RWPE2 (cell line): ENCODE data around the gene SHH.
"Not testable (repeated sequence)": the region's sequence is repeated elsewhere in the genome, so short reads cannot be mapped to it uniquely, and the experiment has no call there.

Experiments used
- ATAC-seq: fragments of 200-7000 bp; cut with Tn5 transposase; 3 replicates; pipeline ENCODE4 v1.9.1; 2021; ENCODE audit warnings: low read depth
- DNase-seq: peaks from one replicate; pipeline ENCODE4 v3.0.0-alpha.2; 2020; ENCODE audit warnings: low spot score
- H3K27ac ChIP-seq: fragments of 450-650 bp; 2 replicates; pipeline ENCODE4 v1.5.1; 2017; ENCODE audit warnings: mild to moderate bottlenecking; ENCODE audit not compliant: poor library complexity, severe bottlenecking
- H3K27me3 ChIP-seq: fragments of 250-450 bp; sonication (Bioruptor Pico); 2 replicates; pipeline ENCODE4 v1.5.1; 2021; ENCODE audit warnings: mild to moderate bottlenecking, moderate library complexity; ENCODE audit not compliant: insufficient read depth, poor library complexity, severe bottlenecking
- H3K36me3 ChIP-seq: fragments of 250-450 bp; sonication (Bioruptor Pico); 2 replicates; pipeline ENCODE4 v1.5.1; 2020; ENCODE audit warnings: low read depth, mild to moderate bottlenecking, moderate library complexity
- H3K4me1 ChIP-seq: fragments of 250-450 bp; sonication (Bioruptor Pico); 2 replicates; pipeline ENCODE4 v1.5.1; 2021; ENCODE audit warnings: mild to moderate bottlenecking, moderate library complexity; ENCODE audit not compliant: insufficient read depth, poor library complexity, severe bottlenecking
- H3K4me3 ChIP-seq: fragments of 250-450 bp; sonication (Bioruptor Pico); 2 replicates; pipeline ENCODE4 v1.5.1; 2021; ENCODE audit warnings: mild to moderate bottlenecking, moderate library complexity; ENCODE audit not compliant: severe bottlenecking
- H3K9me3 ChIP-seq: fragments of 250-450 bp; sonication (Bioruptor Pico); 2 replicates; pipeline ENCODE4 v1.5.1; 2021; ENCODE audit warnings: mild to moderate bottlenecking, moderate library complexity; ENCODE audit not compliant: severe bottlenecking
- CTCF ChIP-seq: fragments of 450-650 bp; IDR thresholded peaks from one replicate; pipeline ENCODE4 v1.5.1; 2017; ENCODE audit warnings: mild to moderate bottlenecking, moderate library complexity; ENCODE audit not compliant: poor library complexity, severe bottlenecking

Gene SHH

GRCh38 chr7:155839461-155839860 is 27.2 kb upstream of the SHH start:
- Histone ChIP-seq H3K36me3 (no peaks in the 10 kb centered on the region), H3K4me3 (no peak overlapping the region), H3K27me3 (no peaks in the 10 kb centered on the region), H3K27ac (no peak overlapping the region), H3K4me1 (no peaks in the 10 kb centered on the region), H3K9me3 (no peaks in the 10 kb centered on the region)
- DNase-seq (peak; percentile 17), ATAC-seq (no peak)
- no peak for TF ChIP-seq CTCF

GRCh38 chr7:155838312-155838711 is 26.0 kb upstream of the SHH start:
- not testable (repeated sequence) for H3K27me3 ChIP-seq

GRCh38 chr7:155837126-155837479 is 24.8 kb upstream of the SHH start:
- Histone ChIP-seq H3K27me3 (no peaks in the 10 kb centered on the region), H3K27ac (no peak overlapping the region)
- DNase-seq, result no peak

More at GRCh38 chr7:155838312-155838711, 26.0 kb upstream of the SHH start:
- H3K27ac ChIP-seq, H3K4me1 ChIP-seq, H3K4me3 ChIP-seq, H3K9me3 ChIP-seq, ATAC-seq, H3K36me3 ChIP-seq: not testable (repeated sequence)
- DNase-seq, result peak; percentile 7

GRCh38 chr7:155836216-155837125 is 24.2 kb upstream of the SHH start:
- H3K4me3 ChIP-seq, result no peak overlapping the region
- TF ChIP-seq CTCF, result no peak
- peak; percentile 29 for DNase-seq
- no peaks in the 10 kb centered on the region for H3K36me3 ChIP-seq
- no peak overlapping the region for H3K27ac ChIP-seq
- ATAC-seq, result no peak
- H3K9me3 ChIP-seq, result no peaks in the 10 kb centered on the region
- no peaks in the 10 kb centered on the region for H3K27me3 ChIP-seq
- no peaks in the 10 kb centered on the region for H3K4me1 ChIP-seq

More at GRCh38 chr7:155837126-155837479, 24.8 kb upstream of the SHH start:
- Histone ChIP-seq H3K36me3 (no peaks in the 10 kb centered on the region), H3K4me1 (no peaks in the 10 kb centered on the region), H3K9me3 (no peaks in the 10 kb centered on the region), H3K4me3 (no peak overlapping the region)
- ATAC-seq, result no peak
- TF ChIP-seq CTCF, result no peak

GRCh38 chr7:155835446-155836215 is 23.4 kb upstream of the SHH start:
- no peak for ATAC-seq
- Histone ChIP-seq H3K4me3 (no peak overlapping the region), H3K27ac (no peak overlapping the region), H3K9me3 (no peaks in the 10 kb centered on the region), H3K4me1 (no peaks in the 10 kb centered on the region), H3K36me3 (no peaks in the 10 kb centered on the region), H3K27me3 (no peaks in the 10 kb centered on the region)
- peak; percentile 39 for DNase-seq
- TF ChIP-seq CTCF, result no peak
